ENCODE data around the gene ALK. TPM values are rescaled to one million over a fixed set of nuclear protein-coding genes. Genes with fewer than 3 reads are reported as not detected.

The ALK gene
- total RNA-seq, 1 experiment from 2014 or later, result not detected

- WGBS (ENCODE audit: extremely low coverage, insufficient read length, low lambda C conversion rate), result no CpG with 5 or more reads among the region's 2 CpGs
- Mint-ChIP-seq H3K36me3 (ENCODE audit: insufficient read depth in 1 of 3, low read depth in 3 of 3) (peaks cover 0 to 5% (median 0%) of the 10 kb centered on the region in 3 experiments; a peak in 2 of 7 replicates), H3K9me3 (peaks cover 4 to 5% of the 10 kb centered on the region in 2 experiments), H3K27ac (no peak overlapping the region), H3K4me1 (peaks cover 3 to 9% of the 10 kb centered on the region in 2 experiments; a peak in 2 of 4 replicates), H3K4me3 (no peak overlapping the region), H3K27me3 (ENCODE audit: low read depth) (0 out of 2 replicates have a peak, but pooled peaks cover 2% of the 10 kb centered on the region)
- H3K79me1 ChIP-seq (ENCODE audit: insufficient read depth, low read depth, low read length, poor library complexity, severe bottlenecking), result no peaks in the 10 kb centered on the region
- no peaks in the 10 kb centered on the region for H4K20me1 ChIP-seq (ENCODE audit: control insufficient read depth, insufficient read depth, insufficient read length)
- H3K23me2 ChIP-seq (ENCODE audit: insufficient read length, low read depth, low read length, poor library complexity, severe bottlenecking), result no peaks in the 10 kb centered on the region
- H4K5ac ChIP-seq (ENCODE audit: insufficient read length, low read depth, low read length), result no peak overlapping the region
- H2BK12ac ChIP-seq (ENCODE audit: insufficient read length, low read depth, low read length), result no peak overlapping the region
- no peak for TF ChIP-seq CTCF (conservative IDR thresholded peaks at IDR 0.05)
- no peak overlapping the region for H2BK120ac ChIP-seq (ENCODE audit: low read depth, low read length, poor library complexity, severe bottlenecking)
- no peak overlapping the region for H3K9ac ChIP-seq (ENCODE audit: extremely low read depth, insufficient read length, low read length)
- no peak overlapping the region for H3K4ac ChIP-seq (ENCODE audit: low read depth, low read length)
- no peak overlapping the region for H2BK15ac ChIP-seq (ENCODE audit: low read depth, low read length)
- H4K8ac ChIP-seq (replicated peaks; ENCODE audit: insufficient read length, low read depth, low read length), result no peak overlapping the region
- no peaks in the 10 kb centered on the region for H3K27me3 ChIP-seq (ENCODE audit: insufficient read depth, low read length)
- H4K91ac ChIP-seq (ENCODE audit: insufficient read length, low read depth, low read length), result no peak overlapping the region
- no peaks in the 10 kb centered on the region for H3K9me3 ChIP-seq (ENCODE audit: control insufficient read depth, low read depth, low read length)
- H2BK20ac ChIP-seq (ENCODE audit: low read depth, low read length, poor library complexity, severe bottlenecking), result no peak overlapping the region
- no peak overlapping the region for H3T11ph ChIP-seq (ENCODE audit: low read length)
- DNase-seq, result no peak
- no peak overlapping the region for H2AFZ ChIP-seq (ENCODE audit: low read length)
- no peak overlapping the region for H3K56ac ChIP-seq (ENCODE audit: insufficient read length, low read depth, low read length)
- H3K14ac ChIP-seq (ENCODE audit: insufficient read depth, low read length), result no peak overlapping the region
- no peak overlapping the region for H3K4me2 ChIP-seq (ENCODE audit: insufficient read depth, insufficient read length, low read length)
- H3K27ac ChIP-seq (ENCODE audit: insufficient read length, low read depth, low read length), result no peak overlapping the region
- H3K79me2 ChIP-seq (ENCODE audit: insufficient read depth, low read length), result no peaks in the 10 kb centered on the region
- no peak overlapping the region for H3K18ac ChIP-seq (ENCODE audit: insufficient read length, low read depth, low read length)
- no peak overlapping the region for H2AK5ac ChIP-seq (ENCODE audit: insufficient read length, low read length)
- no peak overlapping the region for H3K23ac ChIP-seq (ENCODE audit: insufficient read length, low read depth, low read length)
- no peaks in the 10 kb centered on the region for H3K4me1 ChIP-seq (ENCODE audit: insufficient read depth, low read length)
- no peak overlapping the region for H2BK5ac ChIP-seq (ENCODE audit: insufficient read length, low read length)
Observed at GRCh38 chr2:29516767-29517166, 404.6 kb downstream of the ALK start.
